ENCODE results near the gene GALNT18. TPM values are rescaled to one million over a fixed set of nuclear protein-coding genes. Genes with fewer than 3 reads are reported as not detected.

The GALNT18 gene
- total and polyA plus RNA-seq, 2 experiments from 2014 or later = 4.3 to 10.8 TPM

GRCh38 chr11:11389238-11389637 is 232.6 kb downstream of the GALNT18 start (continued):
- TF ChIP-seq REST (IDR thresholded peaks at IDR 0.05; ENCODE audit: unreplicated experiment) = no peak
- TF ChIP-seq ZNF331 (CRISPR knock-in tag; IDR thresholded peaks at IDR 0.05; ENCODE audit: low read depth) = no peak
- TF ChIP-seq EZH2phosphoT487 (IDR thresholded peaks at IDR 0.05; ENCODE audit: unreplicated experiment) = no peak
- no peak for TF ChIP-seq NANOG (IDR thresholded peaks at IDR 0.05; ENCODE audit: borderline replicate concordance)
- no peak for TF ChIP-seq CREB1 (CRISPR knock-in tag; IDR thresholded peaks at IDR 0.05; ENCODE audit: low read depth)
- no peak for TF ChIP-seq STAT1 (IDR thresholded peaks at IDR 0.05; ENCODE audit: unreplicated experiment)
- TF ChIP-seq ZNF114 (CRISPR knock-in tag; IDR thresholded peaks at IDR 0.05) = no peak
- no peak for TF ChIP-seq ETS1 (IDR thresholded peaks at IDR 0.05)
- no peak for TF ChIP-seq POLR2AphosphoS5 (IDR thresholded peaks at IDR 0.05; ENCODE audit: low read depth)

GRCh38 chr11:11387622-11388305 is 234.0 kb downstream of the GALNT18 start:
- Mint-ChIP-seq H3K4me1 (peaks cover 21% of the 10 kb centered on the region), H3K27ac (no peak overlapping the region), H3K36me3 (ENCODE audit: low read depth) (no peaks in the 10 kb centered on the region), H3K4me3 (no peak overlapping the region), H3K27me3 (ENCODE audit: insufficient read depth, low read depth, poor library complexity) (peaks cover 8% of the 10 kb centered on the region), H3K9me3 (peaks cover 6% of the 10 kb centered on the region; the same call in 1 of the 3 replicates)
- no peak overlapping the region for H3K27ac ChIP-seq (ENCODE audit: low read depth)
- peaks cover 16% of the 10 kb centered on the region; the same call in 1 of the 2 replicates for H3K9me2 ChIP-seq (ENCODE audit: insufficient read depth)
- H2AFZ ChIP-seq = no peak overlapping the region
- H4K20me1 ChIP-seq (replicated peaks; ENCODE audit: insufficient read depth) = no peaks in the 10 kb centered on the region; the same call in 1 of the 2 replicates
- H3K4me3 ChIP-seq = no peak overlapping the region
- DNase-seq (ENCODE audit: low spot score) (no peak), ATAC-seq (no peak)
- H3F3A ChIP-seq (replicated peaks; ENCODE audit: low read depth) = no peaks in the 10 kb centered on the region
- H3K36me3 ChIP-seq (ENCODE audit: insufficient read depth) = no peaks in the 10 kb centered on the region
- TF ChIP-seq ETS1 (IDR thresholded peaks at IDR 0.05) (no peak), ZNF331 (CRISPR knock-in tag; IDR thresholded peaks at IDR 0.05; ENCODE audit: low read depth) (no peak), EZH2phosphoT487 (IDR thresholded peaks at IDR 0.05; ENCODE audit: unreplicated experiment) (no peak), JUNB (IDR thresholded peaks at IDR 0.05; ENCODE audit: unreplicated experiment) (no peak), CREB1 (CRISPR knock-in tag; IDR thresholded peaks at IDR 0.05; ENCODE audit: low read depth) (no peak)
- H3K4me1 ChIP-seq (ENCODE audit: insufficient read depth) = peaks cover 6% of the 10 kb centered on the region
- H3K4me2 ChIP-seq = 0 out of 2 replicates have a peak overlapping the region, but pooled peaks have one; percentile 60
- no peaks in the 10 kb centered on the region for H3K79me2 ChIP-seq (replicated peaks; ENCODE audit: insufficient read depth)
- H3K27me3 ChIP-seq (ENCODE audit: insufficient read depth) = no peaks in the 10 kb centered on the region
